SK-N-SH treated with all-trans-retinoic acid at 6 μM for 48 hours (cell line): ENCODE data around the gene PXMP2.
"Not testable (repeated sequence)": the region's sequence is repeated elsewhere in the genome, so short reads cannot be mapped to it uniquely, and the experiment has no call there.

Experiments
- ATAC-seq: fragments of 200-7000 bp; cut with Tn5 transposase; 3 replicates; pipeline ENCODE4 v1.9.1; 2020; ENCODE audit warnings: mild to moderate bottlenecking, moderate library complexity
- BACH2 ChIP-seq: fragments of 250-450 bp; sonication (Bioruptor Pico); IDR thresholded peaks from 2 replicates; pipeline ENCODE4 v1.9.0; 2021; ENCODE audit warnings: mild to moderate bottlenecking, borderline replicate concordance
- CSDC2 ChIP-seq: fragments of 250-450 bp; sonication (Bioruptor Pico); IDR thresholded peaks from 2 replicates; pipeline ENCODE4 v1.5.0; 2020; ENCODE audit warnings: mild to moderate bottlenecking, moderate library complexity
- OSR1 ChIP-seq: fragments of 250-450 bp; sonication (Bioruptor Pico); IDR thresholded peaks from 2 replicates; pipeline ENCODE4 v1.8.0; 2022; ENCODE audit warnings: moderate library complexity, mild to moderate bottlenecking, inconsistent platforms
- RARB ChIP-seq: fragments of 250-450 bp; sonication (Bioruptor Pico); IDR thresholded peaks from 2 replicates; pipeline ENCODE4 v1.8.0; 2021; ENCODE audit warnings: mild to moderate bottlenecking, moderate library complexity
- SNAI2 ChIP-seq: fragments of 250-450 bp; sonication (Bioruptor Pico); IDR thresholded peaks from 2 replicates; pipeline ENCODE4 v1.5.0; 2020; ENCODE audit warnings: mild to moderate bottlenecking, moderate library complexity
- TCF4 ChIP-seq: fragments of 250-450 bp; sonication (Bioruptor Pico); IDR thresholded peaks from 2 replicates; pipeline ENCODE4 v1.8.0; 2021; ENCODE audit warnings: mild to moderate bottlenecking, moderate library complexity, borderline replicate concordance
- TOX ChIP-seq: fragments of 250-450 bp; sonication (Bioruptor Pico); IDR thresholded peaks from 2 replicates; pipeline ENCODE4 v1.8.0; 2021; ENCODE audit warnings: mild to moderate bottlenecking, moderate library complexity, borderline replicate concordance
- ZFP3 ChIP-seq: fragments of 250-450 bp; sonication (Bioruptor Pico); IDR thresholded peaks from 2 replicates; pipeline ENCODE4 v1.5.0; 2020; ENCODE audit warnings: mild to moderate bottlenecking, moderate library complexity
- ZFP30 ChIP-seq: fragments of 450-650 bp; formaldehyde crosslinking; IDR thresholded peaks from 2 replicates; pipeline ENCODE4 v1.5.0; 2022; ENCODE audit warnings: mild to moderate bottlenecking, moderate library complexity
- ZNF565 ChIP-seq: fragments of 450-650 bp; formaldehyde crosslinking; conservative IDR thresholded peaks from 2 replicates; pipeline ENCODE4 v1.5.0; 2020; ENCODE audit warnings: low read depth, mild to moderate bottlenecking, moderate library complexity
- ZNF70 ChIP-seq: fragments of 450-650 bp; formaldehyde crosslinking; IDR thresholded peaks from 2 replicates; pipeline ENCODE4 v1.5.0; 2020; ENCODE audit warnings: mild to moderate bottlenecking, moderate library complexity
- ZNF8 ChIP-seq: fragments of 450-650 bp; formaldehyde crosslinking; IDR thresholded peaks from 2 replicates; pipeline ENCODE4 v1.5.0; 2020; ENCODE audit warnings: mild to moderate bottlenecking, moderate library complexity
- TF ChIP-seq, protein P1 (sequence below): fragments of 250-450 bp; sonication (Bioruptor Pico); IDR thresholded peaks from 2 replicates; pipeline ENCODE4 v1.8.0; 2021; ENCODE audit warnings: low read depth, mild to moderate bottlenecking, moderate library complexity, borderline replicate concordance
- TF ChIP-seq, protein P2 (sequence below): fragments of 250-450 bp; sonication (Bioruptor Pico); IDR thresholded peaks from 2 replicates; pipeline ENCODE4 v1.5.0; 2020; ENCODE audit warnings: mild to moderate bottlenecking, moderate library complexity
- TF ChIP-seq, protein P3 (sequence below): fragments of 250-450 bp; sonication (Bioruptor Pico); IDR thresholded peaks from 2 replicates; pipeline ENCODE4 v1.8.0; 2020; ENCODE audit warnings: mild to moderate bottlenecking, moderate library complexity, borderline replicate concordance
- TF ChIP-seq, protein P4 (sequence below): fragments of 250-450 bp; sonication (Bioruptor Pico); IDR thresholded peaks from 2 replicates; pipeline ENCODE4 v1.5.1; 2020; ENCODE audit warnings: low read depth, mild to moderate bottlenecking, moderate library complexity
- TF ChIP-seq, protein P5 (sequence below): fragments of 250-450 bp; sonication (Bioruptor Pico); IDR thresholded peaks from 2 replicates; pipeline ENCODE4 v1.5.1; 2021; ENCODE audit warnings: mild to moderate bottlenecking, moderate library complexity

PXMP2 gene

DNA sequence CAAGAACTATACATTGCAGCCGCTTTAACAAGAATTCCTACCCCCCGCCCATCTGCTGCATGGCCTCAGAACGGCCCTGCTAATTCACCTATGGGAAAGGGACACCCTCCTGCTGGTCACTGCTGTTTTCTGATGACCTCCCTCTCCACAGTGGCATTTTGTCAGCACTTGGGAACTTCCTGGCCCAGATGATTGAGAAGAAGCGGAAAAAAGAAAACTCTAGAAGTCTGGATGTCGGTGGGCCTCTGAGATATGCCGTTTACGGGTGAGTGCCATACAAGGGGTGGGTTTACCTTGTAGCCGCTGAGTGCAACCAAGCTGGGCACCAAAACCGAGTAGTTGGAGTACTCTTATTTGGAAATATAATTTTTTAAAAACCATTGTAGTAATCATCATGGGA is 2.7 kb downstream of the PXMP2 start (continued):
- TF ChIP-seq, protein P1, sequence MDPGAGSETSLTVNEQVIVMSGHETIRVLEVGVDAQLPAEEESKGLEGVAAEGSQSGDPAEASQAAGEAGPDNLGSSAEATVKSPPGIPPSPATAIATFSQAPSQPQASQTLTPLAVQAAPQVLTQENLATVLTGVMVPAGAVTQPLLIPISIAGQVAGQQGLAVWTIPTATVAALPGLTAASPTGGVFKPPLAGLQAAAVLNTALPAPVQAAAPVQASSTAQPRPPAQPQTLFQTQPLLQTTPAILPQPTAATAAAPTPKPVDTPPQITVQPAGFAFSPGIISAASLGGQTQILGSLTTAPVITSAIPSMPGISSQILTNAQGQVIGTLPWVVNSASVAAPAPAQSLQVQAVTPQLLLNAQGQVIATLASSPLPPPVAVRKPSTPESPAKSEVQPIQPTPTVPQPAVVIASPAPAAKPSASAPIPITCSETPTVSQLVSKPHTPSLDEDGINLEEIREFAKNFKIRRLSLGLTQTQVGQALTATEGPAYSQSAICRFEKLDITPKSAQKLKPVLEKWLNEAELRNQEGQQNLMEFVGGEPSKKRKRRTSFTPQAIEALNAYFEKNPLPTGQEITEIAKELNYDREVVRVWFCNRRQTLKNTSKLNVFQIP (CRISPR knock-in tag): no peak
- TF ChIP-seq ZFP30 (CRISPR knock-in tag) (no peak), TOX (CRISPR knock-in tag) (no peak), SNAI2 (CRISPR knock-in tag) (no peak), BACH2 (CRISPR knock-in tag) (no peak), OSR1 (no peak)
- TF ChIP-seq, protein P2, sequence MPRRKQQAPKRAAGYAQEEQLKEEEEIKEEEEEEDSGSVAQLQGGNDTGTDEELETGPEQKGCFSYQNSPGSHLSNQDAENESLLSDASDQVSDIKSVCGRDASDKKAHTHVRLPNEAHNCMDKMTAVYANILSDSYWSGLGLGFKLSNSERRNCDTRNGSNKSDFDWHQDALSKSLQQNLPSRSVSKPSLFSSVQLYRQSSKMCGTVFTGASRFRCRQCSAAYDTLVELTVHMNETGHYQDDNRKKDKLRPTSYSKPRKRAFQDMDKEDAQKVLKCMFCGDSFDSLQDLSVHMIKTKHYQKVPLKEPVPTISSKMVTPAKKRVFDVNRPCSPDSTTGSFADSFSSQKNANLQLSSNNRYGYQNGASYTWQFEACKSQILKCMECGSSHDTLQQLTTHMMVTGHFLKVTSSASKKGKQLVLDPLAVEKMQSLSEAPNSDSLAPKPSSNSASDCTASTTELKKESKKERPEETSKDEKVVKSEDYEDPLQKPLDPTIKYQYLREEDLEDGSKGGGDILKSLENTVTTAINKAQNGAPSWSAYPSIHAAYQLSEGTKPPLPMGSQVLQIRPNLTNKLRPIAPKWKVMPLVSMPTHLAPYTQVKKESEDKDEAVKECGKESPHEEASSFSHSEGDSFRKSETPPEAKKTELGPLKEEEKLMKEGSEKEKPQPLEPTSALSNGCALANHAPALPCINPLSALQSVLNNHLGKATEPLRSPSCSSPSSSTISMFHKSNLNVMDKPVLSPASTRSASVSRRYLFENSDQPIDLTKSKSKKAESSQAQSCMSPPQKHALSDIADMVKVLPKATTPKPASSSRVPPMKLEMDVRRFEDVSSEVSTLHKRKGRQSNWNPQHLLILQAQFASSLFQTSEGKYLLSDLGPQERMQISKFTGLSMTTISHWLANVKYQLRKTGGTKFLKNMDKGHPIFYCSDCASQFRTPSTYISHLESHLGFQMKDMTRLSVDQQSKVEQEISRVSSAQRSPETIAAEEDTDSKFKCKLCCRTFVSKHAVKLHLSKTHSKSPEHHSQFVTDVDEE: no peak

DNA sequence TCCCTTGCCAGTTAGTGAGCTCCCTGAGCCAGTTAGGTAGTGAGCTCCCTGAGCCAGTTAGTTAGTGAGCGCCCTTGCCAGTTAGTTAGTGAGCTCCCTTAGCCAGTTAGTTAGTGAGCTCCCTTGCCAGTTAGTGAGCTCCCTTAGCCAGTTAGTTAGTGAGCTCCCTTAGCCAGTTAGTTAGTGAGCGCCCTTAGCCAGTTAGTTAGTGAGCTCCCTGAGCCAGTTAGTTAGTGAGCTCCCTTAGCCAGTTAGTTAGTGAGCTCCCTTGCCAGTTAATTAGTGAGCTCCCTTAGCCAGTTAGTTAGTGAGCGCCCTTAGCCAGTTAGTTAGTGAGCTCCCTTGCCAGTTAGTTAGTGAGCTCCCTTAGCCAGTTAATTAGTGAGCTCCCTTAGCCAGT is 4.6 kb downstream of the PXMP2 start:
- not testable (repeated sequence) for ATAC-seq

DNA sequence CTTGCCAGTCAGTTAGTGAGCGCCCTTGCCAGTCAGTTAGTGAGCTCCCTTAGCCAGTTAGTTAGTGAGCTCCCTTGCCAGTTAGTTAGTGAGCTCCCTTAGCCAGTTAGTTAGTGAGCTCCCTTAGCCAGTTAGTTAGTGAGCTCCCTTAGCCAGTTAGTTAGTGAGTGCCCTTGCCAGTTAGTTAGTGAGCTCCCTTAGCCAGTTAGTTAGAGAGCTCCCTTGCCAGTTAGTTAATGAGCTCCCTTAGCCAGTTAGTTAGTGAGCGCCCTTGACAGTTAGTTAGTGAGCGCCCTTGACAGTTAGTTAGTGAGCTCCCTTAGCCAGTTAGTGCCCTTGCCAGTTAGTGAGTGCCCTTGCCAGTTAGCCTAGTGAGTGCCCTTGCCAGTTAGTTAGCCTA is 7.5 kb downstream of the PXMP2 start:
- not testable (repeated sequence) for ATAC-seq

DNA sequence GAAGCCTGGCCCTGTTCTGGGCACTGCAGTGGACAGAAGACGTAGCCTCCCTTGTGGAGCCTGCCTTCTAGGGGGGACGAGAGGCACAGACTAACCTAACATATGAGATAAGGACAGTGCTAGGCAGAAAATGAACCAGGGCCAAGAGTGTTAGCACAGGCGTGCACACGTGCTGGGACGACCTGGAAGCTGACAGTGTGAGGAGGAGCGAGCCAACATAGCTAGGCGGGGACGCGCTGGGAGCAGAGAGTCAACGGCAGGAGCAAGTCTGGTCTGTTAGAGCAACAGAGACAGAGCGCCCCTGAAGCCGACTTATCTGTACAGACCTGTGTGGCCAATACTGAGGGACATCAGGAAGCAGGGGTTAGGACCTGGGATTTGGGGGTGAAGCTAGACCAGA is 8.0 kb downstream of the PXMP2 start:
- TF ChIP-seq TCF4 (no peak), TOX (CRISPR knock-in tag) (no peak), SNAI2 (CRISPR knock-in tag) (no peak), ZFP3 (CRISPR knock-in tag) (no peak), OSR1 (no peak), ZNF565 (CRISPR knock-in tag) (no peak), ZNF8 (CRISPR knock-in tag) (no peak), ZFP30 (CRISPR knock-in tag) (no peak)
- TF ChIP-seq, protein P3, sequence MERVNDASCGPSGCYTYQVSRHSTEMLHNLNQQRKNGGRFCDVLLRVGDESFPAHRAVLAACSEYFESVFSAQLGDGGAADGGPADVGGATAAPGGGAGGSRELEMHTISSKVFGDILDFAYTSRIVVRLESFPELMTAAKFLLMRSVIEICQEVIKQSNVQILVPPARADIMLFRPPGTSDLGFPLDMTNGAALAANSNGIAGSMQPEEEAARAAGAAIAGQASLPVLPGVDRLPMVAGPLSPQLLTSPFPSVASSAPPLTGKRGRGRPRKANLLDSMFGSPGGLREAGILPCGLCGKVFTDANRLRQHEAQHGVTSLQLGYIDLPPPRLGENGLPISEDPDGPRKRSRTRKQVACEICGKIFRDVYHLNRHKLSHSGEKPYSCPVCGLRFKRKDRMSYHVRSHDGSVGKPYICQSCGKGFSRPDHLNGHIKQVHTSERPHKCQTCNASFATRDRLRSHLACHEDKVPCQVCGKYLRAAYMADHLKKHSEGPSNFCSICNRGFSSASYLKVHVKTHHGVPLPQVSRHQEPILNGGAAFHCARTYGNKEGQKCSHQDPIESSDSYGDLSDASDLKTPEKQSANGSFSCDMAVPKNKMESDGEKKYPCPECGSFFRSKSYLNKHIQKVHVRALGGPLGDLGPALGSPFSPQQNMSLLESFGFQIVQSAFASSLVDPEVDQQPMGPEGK (CRISPR knock-in tag): no peak
- TF ChIP-seq, protein P4, sequence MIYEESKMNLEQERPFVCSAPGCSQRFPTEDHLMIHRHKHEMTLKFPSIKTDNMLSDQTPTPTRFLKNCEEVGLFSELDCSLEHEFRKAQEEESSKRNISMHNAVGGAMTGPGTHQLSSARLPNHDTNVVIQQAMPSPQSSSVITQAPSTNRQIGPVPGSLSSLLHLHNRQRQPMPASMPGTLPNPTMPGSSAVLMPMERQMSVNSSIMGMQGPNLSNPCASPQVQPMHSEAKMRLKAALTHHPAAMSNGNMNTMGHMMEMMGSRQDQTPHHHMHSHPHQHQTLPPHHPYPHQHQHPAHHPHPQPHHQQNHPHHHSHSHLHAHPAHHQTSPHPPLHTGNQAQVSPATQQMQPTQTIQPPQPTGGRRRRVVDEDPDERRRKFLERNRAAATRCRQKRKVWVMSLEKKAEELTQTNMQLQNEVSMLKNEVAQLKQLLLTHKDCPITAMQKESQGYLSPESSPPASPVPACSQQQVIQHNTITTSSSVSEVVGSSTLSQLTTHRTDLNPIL: no peak
- ATAC-seq: no peak

DNA sequence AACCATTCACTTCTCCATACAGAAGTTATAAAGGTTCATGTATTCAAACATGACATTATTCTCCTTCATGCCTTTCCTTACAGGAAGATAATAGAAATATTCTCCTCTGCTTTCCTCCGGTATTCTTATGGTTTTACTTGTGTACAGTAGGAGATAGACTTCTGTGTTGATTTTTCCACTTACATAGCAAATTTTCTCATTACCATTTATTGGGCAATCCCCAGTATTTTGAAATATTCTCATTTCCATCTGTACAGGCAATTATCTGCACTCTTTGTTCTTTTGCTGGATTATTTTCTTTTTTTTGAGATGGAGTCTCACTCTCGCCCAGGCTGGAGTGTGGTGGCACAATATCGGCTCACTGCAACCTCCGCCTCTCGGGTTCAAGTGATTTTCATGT is 11.0 kb downstream of the PXMP2 start:
- no peak for ATAC-seq
- TF ChIP-seq, protein P4: no peak
- TF ChIP-seq CSDC2 (CRISPR knock-in tag) (no peak), TOX (CRISPR knock-in tag) (no peak), BACH2 (CRISPR knock-in tag) (no peak), ZNF8 (CRISPR knock-in tag) (no peak), SNAI2 (CRISPR knock-in tag) (no peak), ZNF70 (no peak), ZFP30 (CRISPR knock-in tag) (no peak), ZNF565 (CRISPR knock-in tag) (no peak), RARB (no peak)
- TF ChIP-seq, protein P5, sequence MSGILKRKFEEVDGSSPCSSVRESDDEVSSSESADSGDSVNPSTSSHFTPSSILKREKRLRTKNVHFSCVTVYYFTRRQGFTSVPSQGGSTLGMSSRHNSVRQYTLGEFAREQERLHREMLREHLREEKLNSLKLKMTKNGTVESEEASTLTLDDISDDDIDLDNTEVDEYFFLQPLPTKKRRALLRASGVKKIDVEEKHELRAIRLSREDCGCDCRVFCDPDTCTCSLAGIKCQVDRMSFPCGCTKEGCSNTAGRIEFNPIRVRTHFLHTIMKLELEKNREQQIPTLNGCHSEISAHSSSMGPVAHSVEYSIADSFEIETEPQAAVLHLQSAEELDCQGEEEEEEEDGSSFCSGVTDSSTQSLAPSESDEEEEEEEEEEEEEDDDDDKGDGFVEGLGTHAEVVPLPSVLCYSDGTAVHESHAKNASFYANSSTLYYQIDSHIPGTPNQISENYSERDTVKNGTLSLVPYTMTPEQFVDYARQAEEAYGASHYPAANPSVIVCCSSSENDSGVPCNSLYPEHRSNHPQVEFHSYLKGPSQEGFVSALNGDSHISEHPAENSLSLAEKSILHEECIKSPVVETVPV: no peak
- TF ChIP-seq, protein P1 (CRISPR knock-in tag): no peak
- TF ChIP-seq, protein P2: no peak
